ENCODE measurements around the gene HERC2. TPM values are rescaled to one million over a fixed set of nuclear protein-coding genes. Genes with fewer than 3 reads are reported as not detected.
"Not testable (repeated sequence)": the region's sequence is repeated elsewhere in the genome, so short reads cannot be mapped to it uniquely, and the experiment has no call there.

Gene HERC2
- total and polyA plus RNA-seq, 2 of the 8 experiments (the other 6 are each of a cell fraction or from before 2014, with no cell fraction given) = 83.0 to 88.7 TPM

DNA sequence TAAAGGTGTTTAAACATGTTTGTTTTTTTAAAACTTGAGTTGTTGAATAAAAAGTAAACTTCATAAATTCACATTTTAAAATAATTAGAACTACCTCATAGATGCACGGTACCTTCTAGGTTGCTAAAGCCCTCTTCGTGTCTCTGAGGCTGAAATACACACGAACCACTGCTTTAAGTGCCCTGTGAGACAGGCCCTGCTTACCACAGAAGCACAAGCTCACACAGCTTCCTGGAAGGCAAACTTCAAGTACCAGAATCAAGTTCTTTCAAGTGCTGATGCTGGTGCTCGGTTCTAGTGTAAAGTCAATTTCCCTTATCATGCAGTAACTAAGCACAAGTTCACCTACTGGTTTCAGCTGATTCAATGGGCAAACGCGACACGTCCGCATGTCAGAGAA is 108.6 kb downstream of the HERC2 start:
- CTCF ChIA-PET (ENCODE audit: partially characterized antibody); H4K91ac ChIP-seq (replicated peaks; ENCODE audit: insufficient read length, low read length); H3K79me1 ChIP-seq (ENCODE audit: low read depth, low read length); H2BK5ac ChIP-seq (ENCODE audit: low read depth, low read length); H3K9me3 ChIP-seq (ENCODE audit: insufficient read depth in 2 of 2, low read depth in 1 of 2, low read length in 1 of 2); H3K18ac ChIP-seq (ENCODE audit: extremely low read depth, low read length); H3K27ac ChIP-seq (ENCODE audit: low read depth, low read length); DNase-seq (ENCODE audit: low read depth in 1 of 2, low spot score in 2 of 2); H4K20me1 ChIP-seq (replicated peaks in 1 of 2; ENCODE audit: control insufficient read depth in 1 of 2, insufficient read depth in 2 of 2, low read length in 2 of 2); H2BK15ac ChIP-seq (ENCODE audit: low read length); H3K23me2 ChIP-seq (ENCODE audit: low read depth, low read length); POLR2A ChIA-PET (ENCODE audit: partially characterized antibody); H3K23ac ChIP-seq (ENCODE audit: insufficient read length); H4K8ac ChIP-seq (ENCODE audit: extremely low read depth, insufficient read depth, low read length); H4K5ac ChIP-seq (ENCODE audit: insufficient read length, low read depth, low read length); H3K56ac ChIP-seq (replicated peaks; ENCODE audit: insufficient read length, low read depth, low read length); H3K4me2 ChIP-seq (ENCODE audit: insufficient read depth in 1 of 2, low read depth in 2 of 2, low read length in 2 of 2); H3K14ac ChIP-seq (ENCODE audit: insufficient read length); H3K27me3 ChIP-seq (replicated peaks in 1 of 4; ENCODE audit: control insufficient read depth in 3 of 4, extremely low read depth in 1 of 4, insufficient read depth in 3 of 4, low read length in 3 of 4); H3K79me2 ChIP-seq (ENCODE audit: control insufficient read depth in 1 of 2, insufficient read depth in 2 of 2, low read length in 2 of 2); H3K9ac ChIP-seq (replicated peaks in 1 of 4; ENCODE audit: extremely low read depth in 1 of 4, low read depth in 3 of 4, low read length in 3 of 4); H2AFZ ChIP-seq (ENCODE audit: low read length); H2BK20ac ChIP-seq (ENCODE audit: low read length); H3K4ac ChIP-seq (replicated peaks; ENCODE audit: insufficient read length, low read depth, low read length); H3K4me3 ChIP-seq (ENCODE audit: extremely low read depth in 1 of 4, insufficient read depth in 2 of 4, low read depth in 3 of 4, low read length in 4 of 4); H2BK12ac ChIP-seq (ENCODE audit: low read depth, low read length); FAIRE-seq; H2BK120ac ChIP-seq (replicated peaks; ENCODE audit: low read depth, low read length); H3K4me1 ChIP-seq (replicated peaks in 1 of 4; ENCODE audit: control insufficient read depth in 3 of 4, insufficient read depth in 4 of 4, low read length in 3 of 4); H2AK5ac ChIP-seq (ENCODE audit: low read depth, low read length): not testable (repeated sequence)
- H3K36me3 ChIP-seq (ENCODE audit: control insufficient read depth in 2 of 4, insufficient read depth in 4 of 4, low read length in 3 of 4) = peaks cover 0 to 35% (median 9%) of the 10 kb centered on the region in 4 experiments; a peak in 6 of 8 replicates
- 100% methylated on average over 1 of the region's 8 CpGs; no CpG with 5 or more reads in 1 of the 2 experiments for WGBS, 2 experiments (ENCODE audit: extremely low coverage in 1 of 2, insufficient coverage in 1 of 2, insufficient read length in 1 of 2, insufficient replicate concordance in 2 of 2, low coverage in 1 of 2, low lambda C conversion rate in 2 of 2, missing lambda C conversion rate in 1 of 2)
